Tibial nerve (tissue), 4 donors: ENCODE measurements around the gene ETV4. TPM values are rescaled to one million over a fixed set of nuclear protein-coding genes. Genes with fewer than 3 reads are reported as not detected.

Experiments used
- DNase-seq, 2 donors: peaks; one replicate each; pipeline ENCODE4 v3.0.0-alpha.2; 2019; ENCODE audit warnings: low spot score in 2 of 2
- H3K27ac ChIP-seq, 4 donors: fragments of 200-600 bp; sonication (generic) in 3 of 4; one replicate each; pipeline ENCODE4 v1.5.1; 2017 to 2019; ENCODE audit warnings: mild to moderate bottlenecking in 1 of 4
- H3K27me3 ChIP-seq, 2 donors: fragments of 200-600 bp; sonication (generic) in 1 of 2; one replicate each; pipeline versions ENCODE4 v1.5.1 to v1.6.0; 2017 to 2019
- H3K36me3 ChIP-seq, 3 donors: fragments of 200-600 bp; sonication (generic); one replicate each; pipeline ENCODE4 v1.5.1; 2018 to 2019
- H3K4me1 ChIP-seq, 4 donors: fragments of 200-600 bp; sonication (generic) in 3 of 4; one replicate each; pipeline ENCODE4 v1.5.1; 2017 to 2019
- H3K4me3 ChIP-seq, 4 donors: fragments of 200-600 bp; sonication (generic) in 3 of 4; one replicate each; pipeline ENCODE4 v1.5.1; 2017 to 2019; ENCODE audit warnings: mild to moderate bottlenecking in 1 of 4, moderate library complexity in 1 of 4
- H3K9me3 ChIP-seq, 4 donors: fragments of 200-600 bp; sonication (generic) in 3 of 4; one replicate each; pipeline ENCODE4 v1.5.1; 2017 to 2019
- EP300 ChIP-seq, 2 donors: sonication (generic); formaldehyde crosslinking; IDR thresholded peaks; one replicate each; pipeline ENCODE4 v1.6.1; 2017; ENCODE audit warnings: antibody characterized with exemption in 2 of 2, mild to moderate bottlenecking in 1 of 2
- POLR2A ChIP-seq, 2 donors: fragments of 450-650 bp; IDR thresholded peaks; one replicate each; pipeline ENCODE4 v1.6.1; 2017; ENCODE audit warnings: antibody characterized with exemption in 2 of 2, mild to moderate bottlenecking in 2 of 2, moderate library complexity in 2 of 2
- WGBS, 2 donors: methylation state at CpG; one replicate each; pipeline ENCODE4 v1.1.5; 2018; 5-methylcytosine and 5-hydroxymethylcytosine counted together
- total RNA-seq, 4 donors: library from RNA; depleted of rRNA; stranded (reverse); fragments of >200 nt; gene quantifications; one replicate each; pipeline ENCODE4 v1.1.0, GENCODE V29; 2016
- TF ChIP-seq, protein P1 (sequence below), 5 experiments: fragments of 200-600 bp in 3 of 5; fragments of 450-650 bp in 2 of 5; sonication (generic) in 3 of 5; IDR thresholded peaks; one replicate each; pipeline ENCODE4 v1.5.1; 2016 to 2019; ENCODE audit warnings: antibody characterized with exemption in 5 of 5, mild to moderate bottlenecking in 3 of 5, moderate library complexity in 2 of 5

ETV4 gene
- total RNA-seq, 4 donors from 2014 or later: 1.5 to 5.1 (median 3.8) TPM

DNA sequence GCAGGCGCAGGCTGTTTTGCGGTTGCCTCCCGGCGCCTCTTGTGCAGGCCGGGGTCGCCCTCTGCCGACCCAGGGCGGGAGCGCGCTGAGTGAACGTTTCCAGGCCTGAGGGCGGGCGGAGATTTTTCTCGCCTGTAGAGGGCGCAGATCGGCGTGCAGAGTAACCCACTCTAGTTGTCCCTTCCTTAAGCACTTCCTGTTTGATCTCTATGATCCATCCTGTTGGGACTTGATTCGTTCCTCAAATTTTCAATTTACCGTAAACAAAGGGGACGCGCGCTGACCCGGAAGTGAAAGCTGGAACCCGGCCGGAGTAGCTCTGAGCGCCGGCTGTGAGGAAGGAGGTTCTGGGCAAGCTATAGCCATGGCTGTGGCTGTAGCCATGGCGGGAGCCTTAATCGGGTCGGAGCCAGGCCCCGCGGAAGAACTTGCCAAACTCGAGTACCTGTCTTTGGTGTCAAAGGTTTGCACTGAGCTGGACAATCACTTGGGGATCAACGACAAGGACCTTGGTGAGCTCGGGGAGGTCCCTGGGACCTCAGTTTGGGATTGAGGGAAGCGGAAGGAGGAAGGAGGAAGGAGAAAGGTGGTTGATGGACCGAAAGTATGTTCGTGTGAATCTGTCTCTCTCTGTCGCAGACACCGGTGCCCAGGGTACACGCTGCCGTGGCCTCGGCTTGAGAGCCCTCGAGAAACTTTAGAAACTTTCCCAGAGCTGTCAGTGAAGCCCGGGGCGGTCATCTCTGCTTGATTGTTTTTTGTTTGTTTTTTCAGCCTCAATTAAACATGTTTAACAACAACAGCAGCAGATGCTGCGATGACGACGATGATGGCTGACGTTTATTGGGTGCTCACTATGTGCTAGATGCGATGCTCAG is 62.2 kb downstream of the ETV4 start, which contains the start of gene DHX8:
DHX8 (plus strand) TSS at position 302 of the 878 bp plus-strand sequence; CDS start at position 365, 63 bp downstream.
- no peaks in the 10 kb centered on the region for H3K36me3 ChIP-seq
- H3K9me3 ChIP-seq: no peaks in the 10 kb centered on the region
- WGBS, 2 donors: 1% methylated on average over 43 to 51 of the region's 51 CpGs
- H3K4me1 ChIP-seq: peaks cover 2 to 48% (median 10%) of the 10 kb centered on the region in 4 donors
- peak; percentile 93 to 98 for TF ChIP-seq EP300 (IDR thresholded peaks at IDR 0.05)
- peak; percentile 17 to 66 for TF ChIP-seq POLR2A (IDR thresholded peaks at IDR 0.05)
- TF ChIP-seq, protein P1, sequence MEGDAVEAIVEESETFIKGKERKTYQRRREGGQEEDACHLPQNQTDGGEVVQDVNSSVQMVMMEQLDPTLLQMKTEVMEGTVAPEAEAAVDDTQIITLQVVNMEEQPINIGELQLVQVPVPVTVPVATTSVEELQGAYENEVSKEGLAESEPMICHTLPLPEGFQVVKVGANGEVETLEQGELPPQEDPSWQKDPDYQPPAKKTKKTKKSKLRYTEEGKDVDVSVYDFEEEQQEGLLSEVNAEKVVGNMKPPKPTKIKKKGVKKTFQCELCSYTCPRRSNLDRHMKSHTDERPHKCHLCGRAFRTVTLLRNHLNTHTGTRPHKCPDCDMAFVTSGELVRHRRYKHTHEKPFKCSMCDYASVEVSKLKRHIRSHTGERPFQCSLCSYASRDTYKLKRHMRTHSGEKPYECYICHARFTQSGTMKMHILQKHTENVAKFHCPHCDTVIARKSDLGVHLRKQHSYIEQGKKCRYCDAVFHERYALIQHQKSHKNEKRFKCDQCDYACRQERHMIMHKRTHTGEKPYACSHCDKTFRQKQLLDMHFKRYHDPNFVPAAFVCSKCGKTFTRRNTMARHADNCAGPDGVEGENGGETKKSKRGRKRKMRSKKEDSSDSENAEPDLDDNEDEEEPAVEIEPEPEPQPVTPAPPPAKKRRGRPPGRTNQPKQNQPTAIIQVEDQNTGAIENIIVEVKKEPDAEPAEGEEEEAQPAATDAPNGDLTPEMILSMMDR (IDR thresholded peaks at IDR 0.05): peak; percentile 99 to 100 (median 100)
- H3K27me3 ChIP-seq: no peaks in the 10 kb centered on the region
- peak within 1 kb of the TSS; percentile 69 to 85 (median 74) for H3K4me3 ChIP-seq
- peak within 1 kb of the TSS; percentile 75 to 89 (median 85) for H3K27ac ChIP-seq
- DNase-seq: peak; percentile 97 to 99

GRCh38 chr17:43482103-43483012 is 63.8 kb downstream of the ETV4 start:
- Histone ChIP-seq H3K27me3 (no peaks in the 10 kb centered on the region), H3K9me3 (no peaks in the 10 kb centered on the region), H3K36me3 (no peaks in the 10 kb centered on the region), H3K4me3 (no peak overlapping the region), H3K4me1 (peaks cover 2 to 45% (median 10%) of the 10 kb centered on the region in 4 donors), H3K27ac (peak overlapping the region in 3 of 4 donors; percentile 83 to 89 (median 87))
- 72 to 74% methylated on average over 11 of the region's 11 CpGs for WGBS, 2 donors
- no peak for DNase-seq
- TF ChIP-seq, protein P1 (IDR thresholded peaks at IDR 0.05): no peak

GRCh38 chr17:43479948-43480347 is 66.2 kb downstream of the ETV4 start:
- Histone ChIP-seq H3K27me3 (no peaks in the 10 kb centered on the region), H3K4me1 (peaks cover 0 to 21% (median 6%) of the 10 kb centered on the region in 4 donors), H3K36me3 (no peaks in the 10 kb centered on the region), H3K4me3 (no peak overlapping the region), H3K27ac (no peak overlapping the region), H3K9me3 (no peaks in the 10 kb centered on the region)
- WGBS, 2 donors: 77 to 82% methylated on average over 3 of the region's 3 CpGs
- TF ChIP-seq EP300 (IDR thresholded peaks at IDR 0.05): peak in 1 of 2 donors; percentile 15
- TF ChIP-seq POLR2A (IDR thresholded peaks at IDR 0.05): no peak
- no peak for DNase-seq

Other genes starting within 250 kb of the ETV4 start
- gene ARL4D, start 147.3 kb downstream of the ETV4 start, total RNA-seq: 10 to 100 TPM; 27.9 to 65.8 (median 53.0) TPM
- gene DHX8, start 62.4 kb downstream of the ETV4 start, total RNA-seq: 10 to 100 TPM; 35.2 to 57.9 (median 40.7) TPM
- gene MEOX1, start 115.6 kb upstream of the ETV4 start, total RNA-seq: 10 to 100 TPM in 1 of 4 donors, 1 to 10 TPM in 3; 4.2 to 12.5 (median 5.3) TPM
- not detected for gene SOST, start 212.5 kb upstream of the ETV4 start, total RNA-seq
- gene DUSP3, start 232.6 kb upstream of the ETV4 start, total RNA-seq: 10 to 100 TPM; 38.6 to 50.1 (median 41.2) TPM
- gene CFAP97D1, start 234.1 kb upstream of the ETV4 start, total RNA-seq: under 1 TPM in 1 of 4 donors, not detected in 3; 0.42 TPM